Ishikawa (cell line): ENCODE data around the gene C17orf75.

Experiments
- CEBPB ChIP-seq: IDR thresholded peaks from 2 replicates; pipeline ENCODE4 v1.6.1; 2012
- CREB1 ChIP-seq: IDR thresholded peaks from 2 replicates; pipeline ENCODE4 v1.6.1; 2012; ENCODE audit warnings: low read depth
- EGR1 ChIP-seq: IDR thresholded peaks from 2 replicates; pipeline ENCODE4 v1.6.1; 2012
- EP300 ChIP-seq: IDR thresholded peaks from 2 replicates; pipeline ENCODE4 v1.6.1; 2012; ENCODE audit warnings: borderline replicate concordance
- TAF1 ChIP-seq: IDR thresholded peaks from 2 replicates; pipeline ENCODE4 v1.6.1; 2012; ENCODE audit warnings: low read depth, mild to moderate bottlenecking

DNA sequence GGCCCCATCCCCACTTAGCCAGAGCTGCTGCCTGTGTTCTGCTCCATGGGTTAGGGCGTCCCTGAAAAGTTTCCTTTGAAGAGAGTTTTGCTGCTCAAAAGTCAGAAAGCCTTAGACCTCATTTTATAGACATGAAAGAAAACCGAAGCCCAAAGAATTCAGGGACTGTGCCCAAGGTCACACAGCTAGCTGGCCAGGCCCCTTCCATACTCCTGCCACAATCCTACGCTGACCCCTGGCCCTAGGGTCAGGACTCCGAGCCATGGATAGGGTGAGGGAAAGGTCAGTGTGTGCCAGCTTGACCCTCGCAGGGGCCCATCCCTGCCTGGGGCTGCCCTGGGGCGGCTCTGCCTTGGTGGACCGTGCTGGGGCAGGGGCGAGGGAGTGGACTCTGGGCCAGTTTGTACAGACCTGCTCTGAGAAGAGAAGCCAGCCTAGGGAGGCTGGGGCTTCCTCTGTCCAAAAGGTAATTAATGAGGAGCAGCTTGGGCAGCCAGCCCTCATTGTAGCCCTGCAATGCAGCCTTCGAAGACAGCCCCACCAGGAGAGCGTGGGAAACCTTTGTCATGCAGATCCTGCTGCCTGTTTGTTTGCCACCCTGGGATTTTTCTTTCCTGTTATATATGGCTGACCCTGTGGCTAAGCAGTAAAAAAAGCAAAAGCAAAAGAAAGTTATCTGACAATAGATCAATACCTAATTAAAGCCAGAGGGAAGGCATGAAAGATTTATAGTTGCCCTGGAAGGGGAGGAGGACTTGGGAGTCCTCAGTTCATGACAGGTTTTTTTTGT, 38.9 kb downstream of the C17orf75 start:
- no peak for TF ChIP-seq CREB1
- no peak for TF ChIP-seq EGR1
- no peak for TF ChIP-seq EP300
- TF ChIP-seq TAF1 = no peak
- TF ChIP-seq CEBPB = no peak
